ENCODE measurements around the gene AKIRIN2. TPM values are rescaled to one million over a fixed set of nuclear protein-coding genes. Genes with fewer than 3 reads are reported as not detected.

The AKIRIN2 gene
- total RNA-seq, 1 donor from 2014 or later: 76.4 TPM

- Mint-ChIP-seq H3K27me3 (no peaks in the 10 kb centered on the region), H3K27ac (no peak overlapping the region), H3K4me3 (no peak overlapping the region), H3K9me3 (no peaks in the 10 kb centered on the region), H3K36me3 (ENCODE audit: low read depth) (peaks cover 56% of the 10 kb centered on the region), H3K4me1 (no peaks in the 10 kb centered on the region)
- intact Hi-C loops (cut with micrococcal nuclease): no loop called here
- ChIA-PET CTCF (no interaction called here), POLR2A (no interaction called here)
- TF ChIP-seq CTCF (IDR thresholded peaks at IDR 0.05): no peak
- ATAC-seq (ENCODE audit: low read depth): no peak
- no peak for DNase-seq
Measured at GRCh38 chr6:87628424-87628823, 73.6 kb downstream of the AKIRIN2 start.

Other genes with a start within 250 kb of the AKIRIN2 start
- 7.5 and 8.7 TPM in 2 replicates for gene SLC35A1, start 229.3 kb downstream of the AKIRIN2 start, total RNA-seq
- gene RARS2, start 112.2 kb downstream of the AKIRIN2 start, total RNA-seq: 24.8 and 27.0 TPM in 2 replicates
- gene ORC3, start 112.1 kb downstream of the AKIRIN2 start, total RNA-seq: 24.6 and 27.7 TPM in 2 replicates

All from activated B cell treated with CpG ODN at 0.5 μM for 24 hours (primary cell).